ENCODE results near the gene MYB.
"Not testable (repeated sequence)": the region's sequence is repeated elsewhere in the genome, so short reads cannot be mapped to it uniquely, and the experiment has no call there.

The MYB gene

DNA sequence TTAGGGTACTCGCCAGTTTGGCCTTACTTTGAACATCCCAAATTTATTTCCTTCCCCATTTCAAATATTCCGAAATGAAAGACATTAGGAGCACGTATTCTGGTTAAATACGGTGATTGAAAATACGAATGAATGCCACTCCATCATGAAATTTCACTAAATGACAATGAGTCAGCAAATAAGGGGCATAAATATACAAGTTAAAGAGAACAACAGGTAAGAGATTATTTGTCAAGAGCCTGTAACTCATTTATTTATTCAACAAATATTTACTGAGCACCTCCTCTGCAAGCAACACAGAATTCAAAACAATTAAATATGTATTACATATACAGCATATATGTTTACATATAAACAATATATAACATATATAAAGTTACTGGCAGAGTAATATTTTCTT, 44.8 kb downstream of the MYB start:
- DNase-seq = no peak

DNA sequence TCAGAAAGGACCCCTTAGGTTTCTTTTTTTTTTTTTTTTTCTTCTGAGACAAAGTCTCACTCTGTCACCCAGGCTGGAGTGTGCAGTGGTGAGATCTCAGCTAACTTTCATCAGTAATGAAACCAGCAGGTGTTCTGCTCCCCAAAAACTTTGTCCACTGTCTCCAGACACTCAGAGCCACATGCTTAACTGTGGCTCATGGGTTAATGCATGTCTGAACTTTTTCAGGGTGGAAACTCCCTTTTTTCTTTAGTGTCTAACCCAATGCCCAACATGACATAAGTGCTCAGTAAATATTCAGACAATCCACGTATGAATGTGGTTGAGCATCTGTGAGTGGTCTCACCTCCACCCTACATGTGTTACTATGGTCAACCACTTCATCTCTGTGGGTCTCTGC, 45.4 kb downstream of the MYB start:
- no peak for DNase-seq

DNA sequence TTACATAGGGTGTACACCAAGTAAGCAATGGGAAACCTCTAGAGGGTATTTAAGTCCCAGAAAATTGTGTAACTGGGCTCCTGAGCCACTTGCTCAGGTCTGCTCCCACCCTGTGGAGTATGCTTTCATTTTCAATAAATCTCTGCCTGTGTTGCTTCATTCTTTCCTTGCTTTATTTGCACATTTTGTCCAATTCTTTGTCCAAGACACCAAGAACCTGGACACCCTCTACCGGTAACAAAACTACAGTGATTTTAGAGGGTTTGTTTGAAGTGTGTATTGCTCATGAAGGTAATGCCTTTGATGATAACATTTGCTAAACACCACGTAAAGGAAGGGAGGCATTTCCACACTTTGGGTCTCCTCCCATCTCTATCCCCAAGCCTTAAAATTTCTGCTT, 46.2 kb downstream of the MYB start:
- no peak for DNase-seq

DNA sequence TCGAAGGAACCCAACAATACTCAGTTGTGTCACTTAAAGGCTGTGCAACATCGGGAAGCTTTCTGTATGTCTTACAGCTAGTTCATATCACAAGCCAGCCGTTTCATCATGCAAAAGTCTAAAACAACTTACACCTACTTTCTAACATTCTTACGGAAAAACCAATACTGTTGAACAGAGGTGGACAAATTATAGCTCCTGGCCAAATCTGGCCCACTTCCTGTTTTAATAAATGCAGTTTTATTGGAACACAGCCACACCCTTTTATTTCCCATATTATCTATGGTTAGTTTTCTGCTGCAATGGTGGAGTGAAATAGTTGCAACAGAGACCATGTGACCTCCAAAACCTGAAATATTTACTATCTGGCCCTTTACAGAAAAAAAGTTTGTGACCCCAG, 46.6 kb downstream of the MYB start:
- DNase-seq = no peak

DNA sequence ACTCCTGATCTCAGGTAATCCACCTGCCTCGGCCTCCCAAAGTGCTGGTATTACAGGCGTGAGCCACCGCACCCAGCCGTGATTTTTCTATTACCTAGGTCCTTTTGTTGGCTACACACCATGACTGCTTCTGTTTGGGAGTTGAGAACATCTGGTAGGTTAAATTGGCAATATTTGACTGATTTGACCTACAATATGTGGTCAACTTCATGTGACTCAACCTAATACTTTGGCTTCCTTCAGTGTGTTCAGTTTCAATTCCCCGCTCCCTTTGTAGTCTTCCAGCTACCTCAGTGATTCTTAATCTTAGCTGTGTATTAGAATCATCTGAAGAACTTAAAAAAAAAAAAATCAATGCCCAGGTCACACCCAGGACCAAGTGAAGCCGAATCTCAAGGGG, 47.4 kb downstream of the MYB start:
- DNase-seq = peak; percentile 65

DNA sequence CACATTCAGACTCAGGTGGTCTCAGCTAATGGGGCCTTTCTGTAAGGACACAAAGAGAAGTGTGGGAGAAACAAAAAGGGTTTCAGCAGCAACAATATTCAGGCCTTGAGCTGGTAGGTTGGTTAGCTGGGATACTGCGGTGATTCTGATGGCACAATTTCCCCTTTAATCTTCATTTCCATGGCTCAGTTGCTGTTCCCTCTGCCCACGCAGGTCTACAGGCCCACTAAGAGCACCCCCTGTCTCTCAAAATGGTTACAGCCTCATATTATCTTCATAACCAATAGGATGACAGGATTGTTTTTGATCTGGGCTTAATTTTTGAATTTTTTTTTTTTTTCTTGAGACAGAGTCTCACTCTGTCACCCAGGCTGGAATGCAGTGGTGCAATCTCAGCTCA, 48.9 kb downstream of the MYB start:
- DNase-seq = no peak

DNA sequence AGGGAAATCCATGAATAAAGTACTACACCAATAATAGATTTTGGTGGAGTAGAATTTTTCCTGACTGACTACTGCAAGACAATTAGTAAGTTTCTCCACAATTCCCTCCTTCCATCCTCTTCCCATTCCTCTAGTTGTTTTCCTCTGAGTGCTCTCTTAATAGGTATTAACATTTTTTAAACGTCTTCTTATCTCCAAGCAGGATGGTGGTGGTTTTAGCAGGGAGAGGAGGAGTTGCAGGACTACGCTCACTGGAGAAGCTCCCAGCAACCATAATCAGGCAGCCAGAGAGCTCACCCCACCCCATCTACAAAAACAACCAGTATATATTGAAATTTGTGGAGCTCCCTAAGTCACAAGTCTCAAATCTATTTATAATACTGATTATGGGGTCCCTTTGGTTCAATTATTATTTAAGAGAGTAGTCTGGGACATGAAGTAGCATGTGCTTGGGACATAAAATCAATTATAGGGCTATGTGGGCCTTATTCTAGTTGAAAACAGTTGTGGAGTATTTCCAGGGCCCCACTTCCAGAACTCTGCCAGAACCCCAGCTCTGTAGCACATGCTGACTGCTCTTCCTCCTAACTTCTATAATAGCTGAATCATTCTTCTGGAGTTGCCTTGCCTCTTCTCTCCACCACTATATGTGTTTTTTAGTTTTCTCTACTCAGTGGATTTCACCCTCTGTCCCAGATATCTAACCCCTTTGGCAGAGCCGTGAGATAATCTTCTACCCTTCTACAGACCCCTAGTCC, 49.8 kb downstream of the MYB start:
- DNase-seq = peak; percentile 48

DNA sequence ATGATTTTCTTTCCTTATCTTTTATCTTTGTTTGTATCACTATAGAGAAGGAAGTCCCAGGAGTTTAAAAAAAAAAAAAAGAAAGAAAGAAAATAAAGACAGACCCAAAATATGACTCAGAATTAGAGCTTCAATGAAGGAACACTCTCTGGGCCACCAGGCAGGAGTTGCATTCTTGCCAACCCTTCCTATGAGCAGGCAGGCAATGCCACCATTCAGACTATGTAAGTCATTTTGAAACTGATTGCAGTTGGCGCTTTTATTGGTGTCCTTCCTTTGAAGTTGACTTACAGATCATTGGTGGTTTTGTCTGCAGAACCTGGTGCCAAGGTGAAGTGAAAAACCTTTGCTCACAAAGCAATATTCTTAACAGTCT, 50.3 kb downstream of the MYB start:
- DNase-seq = peak; percentile 96

DNA sequence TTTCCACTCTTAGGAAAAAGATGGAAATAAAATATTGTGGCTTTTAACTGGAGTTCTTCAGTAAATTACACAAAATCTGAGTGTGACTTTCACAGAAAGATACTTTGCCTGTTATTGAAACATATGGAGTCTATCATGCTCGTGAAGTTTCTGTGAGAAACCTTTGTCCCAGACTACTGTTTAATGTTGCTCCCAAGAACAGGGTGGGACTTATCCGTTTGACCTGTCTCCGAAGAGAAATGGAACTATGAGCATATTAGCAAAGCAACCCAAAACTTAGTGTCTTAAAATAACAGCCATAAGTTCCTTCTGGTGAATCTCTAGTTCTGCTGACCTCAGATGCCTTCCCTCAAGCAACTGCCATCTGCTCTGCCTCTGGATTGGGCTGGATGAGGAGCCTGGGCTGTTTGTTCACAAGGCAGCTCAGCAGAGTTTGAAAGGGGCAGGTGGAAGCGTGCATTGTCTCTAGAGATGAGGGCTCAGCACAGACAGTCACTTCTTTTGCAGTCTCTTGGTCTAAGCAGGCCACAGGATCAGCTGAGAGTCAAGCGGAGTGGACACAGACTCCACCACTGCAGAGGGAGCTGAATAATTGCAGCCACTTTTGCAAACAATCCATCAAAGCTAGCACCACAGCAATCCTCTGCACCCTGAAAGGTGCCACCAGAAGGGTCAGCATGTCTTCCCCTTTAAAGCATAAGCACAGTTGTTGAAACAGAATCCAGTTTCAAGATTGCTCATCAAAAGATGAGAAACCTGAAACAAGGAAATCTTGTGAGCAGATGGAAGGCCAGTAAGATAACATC, 52.8 kb downstream of the MYB start:
- DNase-seq = peak; percentile 76

DNA sequence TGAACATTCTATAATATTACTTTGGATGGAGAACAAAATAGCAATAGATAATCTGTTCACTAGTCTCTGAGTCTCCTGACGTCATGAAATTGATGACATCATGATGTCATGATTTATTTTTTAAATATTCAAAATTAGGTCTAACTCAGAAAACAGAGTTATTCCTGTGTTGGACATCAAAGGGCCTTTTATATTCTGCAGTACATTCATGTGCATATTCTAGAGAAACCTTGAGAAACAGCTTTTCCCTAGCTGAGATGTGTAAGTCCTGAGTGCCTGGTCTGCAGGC, 53.3 kb downstream of the MYB start:
- no peak for DNase-seq

DNA sequence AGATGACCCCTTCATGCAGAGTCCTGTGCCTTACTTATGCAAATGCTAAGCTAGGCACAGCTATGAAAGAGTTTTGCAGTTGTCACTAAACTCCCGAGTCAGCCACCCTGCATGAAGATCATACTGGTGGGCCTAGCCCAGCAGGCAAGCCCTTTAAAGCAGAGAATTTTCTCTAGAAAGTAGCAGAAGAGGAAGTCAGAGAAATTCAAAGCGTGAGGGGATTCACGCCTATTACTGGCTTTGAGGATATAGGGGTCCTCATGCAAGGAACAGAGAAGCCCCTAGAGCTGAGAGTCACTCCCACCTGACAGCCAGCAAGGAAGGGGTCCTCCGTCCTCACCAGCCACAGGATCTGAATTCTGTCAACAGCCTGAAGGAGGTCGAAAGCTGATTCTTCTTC, 54.6 kb downstream of the MYB start:
- no peak for DNase-seq

DNA sequence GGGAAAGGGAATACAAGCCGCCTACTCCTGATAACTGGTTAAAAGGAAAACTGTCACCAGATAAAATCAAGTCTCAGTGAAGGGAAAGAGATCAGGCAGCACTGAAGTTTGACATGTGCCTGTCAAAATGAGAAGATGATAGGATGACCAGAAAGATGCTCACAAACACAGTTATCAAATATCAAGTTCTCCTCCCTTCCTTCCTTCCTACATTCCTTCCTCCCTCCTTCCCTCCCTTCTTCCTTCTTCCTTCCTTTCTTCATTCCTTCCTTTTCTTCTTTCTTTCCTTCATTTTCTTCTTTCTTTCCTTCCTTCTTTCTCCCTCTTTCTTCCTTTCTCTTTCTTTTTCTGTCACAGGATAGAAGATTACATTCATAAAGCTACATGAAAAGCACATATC, 55.2 kb downstream of the MYB start:
- no peak for DNase-seq

DNA sequence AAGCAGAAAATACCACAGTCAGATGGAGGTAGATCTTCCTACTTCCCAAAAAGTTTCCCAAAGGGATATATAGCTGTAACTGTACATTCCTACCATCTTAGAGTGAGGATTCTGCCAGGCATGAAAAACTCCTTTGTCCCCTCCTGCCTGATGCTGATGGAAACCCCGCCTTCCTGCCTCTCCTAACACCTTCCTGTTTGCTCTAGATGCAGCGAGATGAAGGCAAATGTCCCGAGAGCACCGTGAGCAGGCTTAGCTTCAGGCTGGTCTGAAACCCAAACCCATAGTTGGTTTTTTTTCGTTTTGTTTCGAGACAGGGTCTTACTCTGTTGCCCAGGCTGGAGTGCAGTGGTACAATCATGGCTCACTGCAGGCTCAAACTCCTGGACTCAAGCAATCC, 55.6 kb downstream of the MYB start:
- DNase-seq = peak; percentile 38

DNA sequence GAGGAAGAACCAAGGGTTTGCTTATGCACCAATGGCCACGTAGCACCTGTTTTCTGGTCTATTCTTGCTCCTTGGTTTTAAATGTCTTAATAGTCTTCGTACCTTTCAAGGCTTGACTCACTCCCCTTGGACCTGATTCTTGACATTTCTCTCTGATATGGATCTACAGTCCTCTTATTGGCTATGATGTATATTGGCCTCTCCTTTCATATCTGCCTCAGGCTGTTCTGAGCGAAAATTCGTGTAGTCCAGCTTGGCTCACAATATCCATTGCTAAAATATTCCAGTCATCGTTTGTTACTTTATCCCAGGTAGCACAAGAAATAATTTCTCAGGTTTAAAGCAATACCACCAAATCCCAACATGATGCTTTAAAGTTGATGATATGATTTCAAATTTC, 59.6 kb downstream of the MYB start:
- no peak for DNase-seq

DNA sequence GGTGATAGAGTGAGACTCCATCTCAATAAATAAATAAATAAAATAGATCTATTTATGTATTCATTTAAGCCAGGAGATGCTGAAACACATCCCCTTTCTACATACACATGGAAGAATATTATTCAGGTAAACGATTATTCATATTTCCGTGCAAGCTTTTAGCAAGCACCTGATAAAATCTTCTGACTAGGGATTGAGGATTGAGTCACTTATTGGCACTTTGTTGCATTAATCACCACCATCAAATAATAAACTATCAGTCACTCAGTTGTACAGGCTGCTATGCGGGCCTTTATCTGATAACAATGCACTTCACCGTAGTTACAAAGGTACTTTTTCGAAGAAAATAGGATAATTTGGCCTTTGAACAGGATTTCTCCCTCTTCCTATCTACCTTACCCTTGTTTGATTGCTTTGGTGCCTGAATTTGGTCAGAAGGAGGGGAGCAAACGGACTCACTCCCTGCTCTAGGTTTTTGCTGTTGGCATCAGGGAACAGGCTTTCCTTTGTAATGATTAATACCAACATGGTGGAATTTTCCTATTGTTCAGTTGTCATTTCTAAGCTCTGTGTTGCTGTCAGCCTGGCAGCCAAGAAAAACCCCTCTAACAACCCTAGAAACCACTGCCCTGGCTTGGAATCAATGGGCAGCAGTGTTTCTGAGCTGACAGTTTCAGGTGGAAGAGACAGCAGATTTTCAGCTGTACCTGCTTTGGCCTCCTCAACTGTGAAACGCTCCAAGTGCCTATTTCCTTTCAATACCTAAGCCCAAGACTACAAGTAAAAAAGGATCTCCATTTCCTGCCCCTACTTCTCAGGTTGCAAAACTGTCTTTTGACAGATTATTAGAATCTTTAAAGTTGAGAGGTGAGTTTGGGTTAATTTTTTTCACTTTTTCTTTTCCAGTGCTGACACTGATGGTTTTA, 63.0 kb downstream of the MYB start:
- DNase-seq = no peak

DNA sequence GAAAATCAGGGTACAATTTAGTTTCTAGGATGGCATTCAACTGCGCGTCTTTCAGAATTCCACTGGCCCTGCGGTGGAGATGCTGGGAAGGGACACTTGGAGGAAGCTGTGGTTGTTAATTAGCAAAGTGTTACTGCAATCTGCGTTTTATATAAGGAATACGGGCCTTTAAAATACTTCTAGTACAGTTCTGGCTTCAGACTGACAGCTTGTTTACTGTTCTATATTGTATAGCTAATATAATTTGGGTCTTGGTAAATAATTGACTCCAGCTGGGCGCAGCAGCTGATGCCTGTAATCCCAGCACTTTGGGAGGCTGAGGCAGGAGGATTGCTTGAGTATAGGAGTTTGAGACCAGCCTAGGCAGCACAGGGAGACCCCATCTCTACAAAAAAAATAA, 63.7 kb downstream of the MYB start:
- DNase-seq = no peak

DNA sequence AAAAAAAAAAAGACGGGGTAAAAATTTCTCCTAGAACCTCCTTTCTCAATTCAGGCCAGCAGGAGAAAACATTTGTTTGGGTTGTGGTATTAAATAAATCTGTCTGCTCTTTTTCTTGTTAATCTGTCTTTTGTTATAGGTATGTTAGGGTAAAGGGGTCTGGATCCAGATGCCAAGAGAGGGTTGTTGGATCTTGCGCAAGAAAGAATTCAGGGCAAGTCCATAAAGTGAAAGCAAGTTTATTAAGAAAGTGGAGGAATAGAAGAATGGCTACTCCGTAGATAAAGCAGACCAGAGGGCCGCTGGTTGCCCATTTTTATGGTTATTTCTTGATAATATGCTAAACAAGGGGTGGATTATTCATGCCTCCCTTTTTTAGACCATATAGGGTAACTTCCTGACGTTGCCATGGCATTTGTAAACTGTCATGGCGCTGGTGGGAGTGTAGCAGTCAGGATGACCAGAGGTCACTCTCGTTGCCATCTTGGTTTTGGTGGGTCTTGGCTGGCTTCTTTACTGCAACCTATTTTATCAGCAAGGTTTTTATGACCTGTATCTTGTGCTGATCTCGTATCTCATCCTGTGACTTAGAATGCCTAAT, 65.4 kb downstream of the MYB start:
- DNase-seq = not testable (repeated sequence)

DNA sequence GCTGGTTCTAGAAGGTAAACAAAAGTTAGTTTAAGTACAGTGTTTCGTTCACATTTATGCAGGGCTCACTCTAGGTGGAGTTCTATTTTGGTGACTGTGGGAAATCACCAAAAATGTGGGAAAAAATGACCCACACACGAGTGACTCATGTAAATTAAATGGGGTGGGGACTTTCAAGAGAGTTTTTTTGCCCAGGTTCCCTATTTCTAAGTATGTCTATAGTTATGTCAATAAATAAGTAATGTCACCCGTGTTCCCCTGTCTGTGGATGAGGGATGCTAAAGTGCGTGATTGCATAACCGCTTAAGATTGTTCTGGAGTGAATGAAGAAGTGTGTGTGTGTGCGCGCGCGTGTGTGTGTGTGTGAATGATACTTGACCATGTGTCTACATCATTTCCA, 69.1 kb downstream of the MYB start:
- no peak for DNase-seq

DNA sequence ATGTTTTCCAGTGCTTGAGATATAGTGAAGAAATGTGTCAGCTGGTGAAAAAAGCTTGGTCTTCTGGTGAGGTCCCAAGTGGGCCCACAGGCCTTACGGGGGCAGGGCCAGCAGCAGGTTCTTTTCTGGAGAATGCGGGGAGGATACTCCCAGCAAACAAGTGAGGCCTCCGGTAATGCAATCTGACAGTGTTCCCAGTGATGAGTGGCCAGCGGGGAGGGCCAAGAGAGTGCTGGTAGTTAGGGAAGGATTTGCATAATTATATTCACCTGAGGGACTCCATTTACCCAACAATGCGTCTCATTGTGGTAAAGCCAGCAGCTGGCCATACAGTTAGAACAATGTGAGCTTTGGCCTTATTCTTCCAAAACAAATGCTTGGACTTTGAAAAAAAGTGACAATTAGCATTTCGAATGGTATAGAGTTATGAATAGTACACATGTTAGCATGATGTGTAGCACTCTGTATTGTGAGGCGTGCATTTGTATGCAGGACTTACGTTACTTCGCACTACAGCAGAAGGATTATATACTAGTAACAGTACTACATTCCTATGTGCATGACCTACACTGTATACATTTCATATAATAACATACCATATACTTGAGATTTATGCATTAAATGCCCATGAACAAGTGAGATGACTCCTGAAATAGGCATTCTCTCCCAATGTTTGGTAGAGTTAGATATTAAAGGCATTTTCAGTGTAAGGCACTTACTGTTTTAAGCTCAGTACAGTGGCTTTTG, 69.8 kb downstream of the MYB start:
- no peak for DNase-seq

DNA sequence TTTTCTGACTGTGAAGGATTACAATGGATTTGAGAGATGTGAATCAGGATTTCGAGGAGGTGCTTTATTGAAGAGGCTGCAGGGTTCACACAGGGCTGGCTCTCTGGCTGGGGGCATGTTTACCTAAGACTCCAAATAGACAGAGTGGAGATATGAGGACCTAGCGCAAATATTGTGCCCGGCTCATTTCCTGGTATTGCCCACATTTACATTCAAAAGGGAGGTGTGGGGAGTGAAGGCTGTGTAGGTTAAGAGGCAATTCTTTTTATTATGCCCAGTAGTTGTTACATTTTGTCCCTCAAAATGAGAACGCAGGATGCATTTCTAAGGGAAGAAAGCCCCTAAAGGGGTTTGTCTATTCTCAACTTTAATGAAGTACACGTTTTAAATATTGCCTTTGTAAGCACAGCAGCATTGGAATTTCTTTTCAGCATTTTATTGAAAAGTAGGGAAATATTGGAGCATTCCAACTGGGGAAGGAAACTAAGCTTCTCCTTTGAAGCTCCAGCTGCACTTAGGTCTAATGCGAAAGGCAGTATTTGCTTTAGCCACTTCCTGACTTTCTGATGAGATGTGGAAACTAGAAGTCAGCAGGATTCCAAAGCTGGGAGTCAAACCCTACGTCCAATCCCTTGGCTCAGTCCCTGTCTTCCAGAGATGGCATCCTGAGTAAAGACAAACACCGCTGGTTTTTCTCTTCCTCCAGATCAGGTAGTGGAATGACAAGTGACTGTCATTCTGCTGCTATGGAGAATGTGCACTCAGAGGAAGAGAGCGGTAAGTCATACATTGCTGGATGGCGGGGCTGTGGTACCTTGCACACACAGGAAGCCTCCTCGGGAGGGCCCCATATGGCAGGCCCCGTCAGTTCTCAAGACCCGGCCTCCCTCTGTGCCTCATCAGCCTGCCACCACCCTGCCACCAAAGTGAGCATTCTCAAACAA, 70.7 kb downstream of the MYB start:
- DNase-seq = peak; percentile 28

DNA sequence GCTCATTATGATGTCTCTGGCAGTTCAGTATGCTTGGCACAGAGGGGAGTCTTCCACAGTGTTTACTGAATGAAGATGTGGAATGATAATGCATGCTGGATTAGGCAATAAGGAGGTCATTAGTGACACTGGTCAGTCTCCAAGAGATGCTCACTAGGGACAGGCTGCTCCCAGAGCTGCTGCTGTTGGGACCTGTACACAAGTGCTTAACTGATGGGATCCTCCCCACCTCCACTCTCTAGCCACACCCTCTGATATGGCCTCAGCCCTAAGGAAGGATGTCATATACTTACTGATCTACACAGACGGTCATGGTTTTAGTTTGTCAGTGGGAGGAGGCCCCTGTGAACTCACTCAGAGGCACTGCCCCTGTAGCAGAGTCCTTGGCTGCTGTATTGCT, 73.4 kb downstream of the MYB start:
- DNase-seq = no peak

Measured in activated CD4-positive, alpha-beta T cell treated with anti-CD3 and anti-CD28 coated beads, Interleukin-10, Interleukin-2, amounts not matched to agents 100 ng/mL and 50 ng/mL, durations not matched to agents 16 hours and 8 hours (primary cell).